Mammary epithelial cell (primary cell): ENCODE results near the gene KRTAP3-3.

Experiments
- CTCF ChIP-seq, 2 donors: IDR thresholded peaks in 1 of 2; conservative IDR thresholded peaks in 1 of 2; 2 replicates each; pipeline ENCODE4 v1.5.1; 2011 to 2012; ENCODE audit warnings: inconsistent platforms in 2 of 2, low read length in 2 of 2, mild to moderate bottlenecking in 2 of 2, control low read depth in 1 of 2, low read depth in 1 of 2; ENCODE audit not compliant: insufficient read depth in 1 of 2; ENCODE audit errors: extremely low read depth in 1 of 2
- EZH2 ChIP-seq: IDR thresholded peaks from 2 replicates; pipeline ENCODE4 v1.6.1; 2012; ENCODE audit warnings: low read length, inconsistent platforms, borderline replicate concordance

- TF ChIP-seq CTCF (conservative IDR thresholded peaks at IDR 0.05 in 1 of 2, IDR thresholded peaks at IDR 0.05 in 1 of 2; ENCODE audit: extremely low read depth in 1 of 2, insufficient read depth in 1 of 2, low read depth in 1 of 2, low read length in 2 of 2) (no peak), EZH2 (no peak)
Observed at GRCh38 chr17:40958086-40958953, 35.6 kb downstream of the KRTAP3-3 start.
